NCI-H2029 (cell line): ENCODE results near the gene DNAH3.
"Not testable (repeated sequence)": the region's sequence is repeated elsewhere in the genome, so short reads cannot be mapped to it uniquely, and the experiment has no call there.

Experiments
- DNase-seq: peaks from one replicate; lab custom pipeline; 2025; lab: John Stamatoyannopoulos, UW

DNAH3 gene

GRCh38 chr16:20944861-20945574 lies 205.6 kb downstream of the DNAH3 start:
- no peak for DNase-seq

- DNase-seq = no peak
Measured at GRCh38 chr16:20942256-20942655, 208.4 kb downstream of the DNAH3 start.

GRCh38 chr16:20941636-20941926 lies 209.1 kb downstream of the DNAH3 start:
- no peak for DNase-seq

- no peak for DNase-seq
Measured at GRCh38 chr16:20940871-20941635, 209.6 kb downstream of the DNAH3 start.

GRCh38 chr16:20939611-20940010 lies 211.0 kb downstream of the DNAH3 start:
- DNase-seq = no peak

GRCh38 chr16:20938426-20938825 lies 212.2 kb downstream of the DNAH3 start:
- no peak for DNase-seq

GRCh38 chr16:20937736-20938135 lies 212.9 kb downstream of the DNAH3 start:
- no peak for DNase-seq

- DNase-seq = no peak
Measured at GRCh38 chr16:20933589-20933988, 217.1 kb downstream of the DNAH3 start.

- DNase-seq = no peak
Measured at GRCh38 chr16:20931066-20931600, 219.5 kb downstream of the DNAH3 start.

- no peak for DNase-seq
Measured at GRCh38 chr16:20930365-20930690, 220.3 kb downstream of the DNAH3 start.

GRCh38 chr16:20929676-20930364 lies 220.8 kb downstream of the DNAH3 start:
- DNase-seq = not testable (repeated sequence)

GRCh38 chr16:20928774-20929411 lies 221.8 kb downstream of the DNAH3 start:
- no peak for DNase-seq

GRCh38 chr16:20925751-20926150 lies 224.9 kb downstream of the DNAH3 start:
- DNase-seq = no peak

- no peak for DNase-seq
Measured at GRCh38 chr16:20923876-20924275, 226.8 kb downstream of the DNAH3 start.

GRCh38 chr16:20920799-20921198 lies 229.8 kb downstream of the DNAH3 start:
- DNase-seq = no peak

- no peak for DNase-seq
Measured at GRCh38 chr16:20920091-20920490, 230.6 kb downstream of the DNAH3 start.

- DNase-seq = no peak
Measured at GRCh38 chr16:20918486-20919239, 232.0 kb downstream of the DNAH3 start.

- DNase-seq = no peak
Measured at GRCh38 chr16:20916942-20917341, 233.7 kb downstream of the DNAH3 start.

GRCh38 chr16:20916289-20916688 lies 234.4 kb downstream of the DNAH3 start:
- no peak for DNase-seq

- DNase-seq = no peak
Measured at GRCh38 chr16:20911361-20911760, 239.3 kb downstream of the DNAH3 start.

- no peak for DNase-seq
Measured at GRCh38 chr16:20910781-20911321, 239.8 kb downstream of the DNAH3 start.
